Panc1 (cell line): Measurements from ENCODE around the gene TPRA1. TPM values are rescaled to one million over a fixed set of nuclear protein-coding genes. Genes with fewer than 3 reads are reported as not detected.
"Not testable (repeated sequence)": the region's sequence is repeated elsewhere in the genome, so short reads cannot be mapped to it uniquely, and the experiment has no call there.

Experiments
- ATAC-seq: fragments of 200-7000 bp; cut with Tn5 transposase; 2 replicates; pipeline ENCODE4 v1.9.1; 2020; ENCODE audit warnings: mild to moderate bottlenecking, moderate library complexity
- BruUV-seq: library from RNA; stranded (reverse); fragments of 400-500 nt; replicated peaks from 2 replicates; lab custom pipeline; 2021; lab: Mats Ljungman, UMichigan
- CTCF ChIA-PET: fragments of 300-600 bp; sonication (Branson Sonifier 250); formaldehyde crosslinking; loops from one replicate; lab custom pipeline; 2022; ENCODE audit warnings: antibody characterized with exemption; lab: Charles Lee
- POLR2A ChIA-PET: fragments of 300-600 bp; sonication (Branson Sonifier 250); formaldehyde crosslinking; loops from one replicate; lab custom pipeline; 2022; ENCODE audit warnings: antibody characterized with exemption; lab: Charles Lee
- DNase-seq: peaks from one replicate; pipeline ENCODE4 v3.0.0-alpha.2; 2010; ENCODE audit warnings: low read depth, low spot score
- H3K27ac ChIP-seq: 2 replicates; pipeline ENCODE4 v1.5.1; 2011; ENCODE audit warnings: mild to moderate bottlenecking, low read length, inconsistent platforms
- H3K27me3 ChIP-seq: fragments of 200-500 bp; sonication (Bioruptor generic); 2 replicates; pipeline ENCODE4 v1.6.0; 2014; ENCODE audit warnings: low read length, inconsistent platforms; ENCODE audit not compliant: control insufficient read depth, insufficient read depth
- H3K36me3 ChIP-seq: fragments of 200-500 bp; sonication (Bioruptor generic); 2 replicates; pipeline ENCODE4 v1.5.1; 2014; ENCODE audit warnings: inconsistent platforms, mild to moderate bottlenecking, low read length, moderate library complexity; ENCODE audit not compliant: control insufficient read depth, insufficient read depth
- H3K4me1 ChIP-seq: 2 replicates; pipeline ENCODE4 v1.5.1; 2011; ENCODE audit warnings: inconsistent platforms, mild to moderate bottlenecking, low read length, moderate library complexity; ENCODE audit not compliant: control insufficient read depth, insufficient read depth
- H3K4me3 ChIP-seq, 2 experiments: 2 replicates each; pipeline ENCODE4 v1.5.1; 2011 to 2012; ENCODE audit warnings: low read depth in 2 of 2, low read length in 2 of 2, mild to moderate bottlenecking in 2 of 2, inconsistent platforms in 1 of 2, moderate library complexity in 1 of 2
- H3K9me3 ChIP-seq: fragments of 200-500 bp; sonication (Bioruptor generic); 2 replicates; pipeline ENCODE4 v1.5.1; 2014; ENCODE audit warnings: low read depth, mild to moderate bottlenecking, inconsistent platforms, low read length, moderate library complexity; ENCODE audit not compliant: control insufficient read depth, insufficient read depth
- CTCF ChIP-seq: fragments of 450-650 bp; IDR thresholded peaks from 2 replicates; pipeline ENCODE4 v1.5.1; 2017; ENCODE audit warnings: mild to moderate bottlenecking
- POLR2AphosphoS5 ChIP-seq: IDR thresholded peaks from 2 replicates; pipeline ENCODE4 v1.6.1; 2012; ENCODE audit warnings: mild to moderate bottlenecking, low read depth, low read length, moderate library complexity
- REST ChIP-seq, 2 experiments: IDR thresholded peaks; 2 replicates each; pipeline ENCODE4 v1.6.1; 2011 to 2012; ENCODE audit warnings: low read depth in 2 of 2, control low read depth in 1 of 2, low read length in 1 of 2, mild to moderate bottlenecking in 1 of 2, moderate library complexity in 1 of 2; ENCODE audit not compliant: insufficient read depth in 1 of 2
- SIN3A ChIP-seq: IDR thresholded peaks from 2 replicates; pipeline ENCODE4 v1.6.1; 2012; ENCODE audit warnings: low read depth, mild to moderate bottlenecking, low read length, moderate library complexity, borderline replicate concordance; ENCODE audit not compliant: insufficient read depth
- TCF7L2 ChIP-seq: IDR thresholded peaks from 2 replicates; pipeline ENCODE4 v1.6.1; 2011; ENCODE audit warnings: mild to moderate bottlenecking, low read depth, low read length, inconsistent platforms
- in situ Hi-C: cut with HindIII; loops from 2 replicates; pipeline ENCODE4 v1.10.0; 2016; ENCODE audit warnings: low sequenced_read_pairs, low pct_unique_long_range_greater_than_20kb
- intact Hi-C: fragments of 100-400 bp; cut with micrococcal nuclease; formaldehyde crosslinking; loops from one replicate; pipeline ENCODE4 v1.10.0; 2022; ENCODE audit not compliant: unreplicated experiment
- total RNA-seq: library from RNA; stranded (reverse); gene quantifications from one replicate; pipeline ENCODE4 v1.2.1, GENCODE V29; 2021; ENCODE audit not compliant: unreplicated experiment

The TPRA1 gene
- total RNA-seq, 1 experiment from 2014 or later, result 42.6 TPM

- POLR2A ChIA-PET, result no interaction called here
These were observed 57.9 kb downstream of the TPRA1 start for GRCh38 chr3:127532561-127533203.

GRCh38 chr3:127531821-127532220, 58.7 kb downstream of the TPRA1 start:
- in situ Hi-C loops, result no loop called here
- ATAC-seq (no peak), DNase-seq (no peak)
- H3K4me1 ChIP-seq, result no peaks in the 10 kb centered on the region
- H3K27ac ChIP-seq, result no peak overlapping the region
- H3K27me3 ChIP-seq, result no peaks in the 10 kb centered on the region
- POLR2A ChIA-PET, result no interaction called here
- no peak overlapping the region for H3K4me3 ChIP-seq
- intact Hi-C loops, result no loop called here
- TF ChIP-seq REST (IDR thresholded peaks at IDR 0.05; ENCODE audit: insufficient read depth in 1 of 2, low read depth in 2 of 2, low read length in 1 of 2) (no peak), CTCF (no peak), POLR2AphosphoS5 (no peak), SIN3A (no peak), TCF7L2 (no peak)
- no peaks in the 10 kb centered on the region for H3K9me3 ChIP-seq
- BruUV-seq, result no TSS peak
- CTCF ChIA-PET, result no interaction called here
- H3K36me3 ChIP-seq, result no peaks in the 10 kb centered on the region

More at GRCh38 chr3:127532561-127533203, 57.9 kb downstream of the TPRA1 start:
- intact Hi-C loops (no loop called here), in situ Hi-C loops (no loop called here)
- TF ChIP-seq TCF7L2 (no peak), SIN3A (no peak), REST (IDR thresholded peaks at IDR 0.05; ENCODE audit: insufficient read depth in 1 of 2, low read depth in 2 of 2, low read length in 1 of 2) (no peak), POLR2AphosphoS5 (no peak), CTCF (no peak)
- H3K27me3 ChIP-seq, result no peaks in the 10 kb centered on the region
- BruUV-seq, result no TSS peak
- CTCF ChIA-PET, result no interaction called here
- H3K27ac ChIP-seq, result no peak overlapping the region
- no peaks in the 10 kb centered on the region for H3K9me3 ChIP-seq
- H3K36me3 ChIP-seq, result no peaks in the 10 kb centered on the region
- no peak for DNase-seq
- ATAC-seq, result no peak
- H3K4me3 ChIP-seq, result no peak overlapping the region
- H3K4me1 ChIP-seq, result no peaks in the 10 kb centered on the region

- intact Hi-C loops, ATAC-seq, CTCF ChIA-PET, POLR2A ChIA-PET, H3K27me3 ChIP-seq, H3K4me1 ChIP-seq, H3K9me3 ChIP-seq, H3K36me3 ChIP-seq, H3K4me3 ChIP-seq, DNase-seq, BruUV-seq, H3K27ac ChIP-seq, in situ Hi-C loops: not testable (repeated sequence)
These were observed 59.7 kb downstream of the TPRA1 start for GRCh38 chr3:127530863-127531262.
